WERI-Rb-1 (cell line): Measurements from ENCODE around the gene RAD51B.
A peak's percentile ranks its signal among the peaks of the same experiment; 100 is the strongest.

Experiments
- DNase-seq: peaks from one replicate; pipeline ENCODE4 v3.0.0-alpha.2; 2020
- H3K27ac ChIP-seq: fragments of 250-450 bp; sonication (Bioruptor Pico); 2 replicates; pipeline ENCODE4 v1.5.1; 2020; ENCODE audit warnings: mild to moderate bottlenecking, moderate library complexity
- H3K27me3 ChIP-seq: fragments of 250-450 bp; sonication (Bioruptor Pico); 2 replicates; pipeline ENCODE4 v1.5.1; 2021; ENCODE audit warnings: mild to moderate bottlenecking, low read depth, moderate library complexity; ENCODE audit not compliant: insufficient read depth, severe bottlenecking
- H3K36me3 ChIP-seq: fragments of 250-450 bp; sonication (Bioruptor Pico); 2 replicates; pipeline ENCODE4 v1.5.1; 2020; ENCODE audit warnings: mild to moderate bottlenecking, moderate library complexity
- H3K4me3 ChIP-seq: 2 replicates; pipeline ENCODE4 v1.5.1; 2011; ENCODE audit warnings: low read depth, mild to moderate bottlenecking, control low read depth, low read length
- H3K9me3 ChIP-seq: fragments of 250-450 bp; sonication (Bioruptor Pico); 2 replicates; pipeline ENCODE4 v1.5.1; 2021; ENCODE audit warnings: mild to moderate bottlenecking, moderate library complexity; ENCODE audit not compliant: severe bottlenecking
- CTCF ChIP-seq: IDR thresholded peaks from 2 replicates; pipeline ENCODE4 v1.5.1; 2011; ENCODE audit warnings: low read depth, mild to moderate bottlenecking, control low read depth, inconsistent platforms, low read length

The RAD51B gene

GRCh38 chr14:68585690-68586089 is 766.1 kb downstream of the RAD51B start:
- peaks cover 2% of the 10 kb centered on the region for H3K9me3 ChIP-seq
- H3K27me3 ChIP-seq: no peaks in the 10 kb centered on the region
- H3K4me3 ChIP-seq: no peak overlapping the region
- H3K27ac ChIP-seq: no peak overlapping the region
- no peak for TF ChIP-seq CTCF
- no peaks in the 10 kb centered on the region; the same call in 1 of the 2 replicates for H3K36me3 ChIP-seq
- peak; percentile 25 for DNase-seq

- TF ChIP-seq CTCF: no peak
- no peak for DNase-seq
- no peak overlapping the region for H3K4me3 ChIP-seq
- peak overlapping the region; percentile 83 for H3K27ac ChIP-seq
- no peaks in the 10 kb centered on the region for H3K27me3 ChIP-seq
- peaks cover 2% of the 10 kb centered on the region for H3K9me3 ChIP-seq
- H3K36me3 ChIP-seq: no peaks in the 10 kb centered on the region; the same call in 1 of the 2 replicates
Measured at GRCh38 chr14:68586896-68587751, 767.5 kb downstream of the RAD51B start.

GRCh38 chr14:68587931-68588330 is 768.4 kb downstream of the RAD51B start:
- Histone ChIP-seq H3K4me3 (no peak overlapping the region), H3K9me3 (no peaks in the 10 kb centered on the region), H3K27me3 (no peaks in the 10 kb centered on the region), H3K27ac (peak overlapping the region; percentile 83), H3K36me3 (no peaks in the 10 kb centered on the region; the same call in 1 of the 2 replicates)
- no peak for TF ChIP-seq CTCF
- peak; percentile 52 for DNase-seq

GRCh38 chr14:68589447-68590200 is 770.0 kb downstream of the RAD51B start:
- no peaks in the 10 kb centered on the region; the same call in 1 of the 2 replicates for H3K36me3 ChIP-seq
- no peak overlapping the region for H3K4me3 ChIP-seq
- H3K9me3 ChIP-seq: no peaks in the 10 kb centered on the region
- TF ChIP-seq CTCF: no peak
- no peaks in the 10 kb centered on the region for H3K27me3 ChIP-seq
- peak; percentile 78 for DNase-seq
- peak overlapping the region; percentile 83 for H3K27ac ChIP-seq

GRCh38 chr14:68590201-68590522 is 770.6 kb downstream of the RAD51B start:
- peak overlapping the region; percentile 83 for H3K27ac ChIP-seq
- H3K9me3 ChIP-seq: no peaks in the 10 kb centered on the region
- no peak for DNase-seq
- TF ChIP-seq CTCF: no peak
- no peaks in the 10 kb centered on the region for H3K27me3 ChIP-seq
- no peak overlapping the region for H3K4me3 ChIP-seq
- H3K36me3 ChIP-seq: no peaks in the 10 kb centered on the region; the same call in 1 of the 2 replicates
